ENCODE data around the gene CD8B2. TPM values are rescaled to one million over a fixed set of nuclear protein-coding genes. Genes with fewer than 3 reads are reported as not detected.

The CD8B2 gene
- total RNA-seq, 1 experiment from 2014 or later: not detected

DNA sequence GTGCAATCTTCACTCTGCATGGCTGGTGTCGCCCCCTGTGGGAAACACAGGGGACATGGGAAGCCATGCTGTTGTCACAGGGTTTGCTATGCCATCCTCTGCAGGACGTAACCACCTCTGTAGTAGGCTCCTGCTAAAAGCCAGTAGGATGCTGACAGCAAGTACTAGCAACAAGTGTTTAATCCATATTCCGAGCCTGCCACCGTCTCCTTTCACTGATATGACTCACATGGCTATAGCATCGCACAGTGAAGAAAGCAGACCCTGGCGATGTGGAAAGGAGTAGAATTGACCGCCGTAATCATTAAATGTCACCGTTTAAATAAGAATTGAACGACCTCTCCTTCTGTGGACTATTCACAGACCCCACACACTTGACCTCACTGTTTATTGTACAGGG is 57.8 kb downstream of the CD8B2 start (continued):
- TF ChIP-seq, protein P1, sequence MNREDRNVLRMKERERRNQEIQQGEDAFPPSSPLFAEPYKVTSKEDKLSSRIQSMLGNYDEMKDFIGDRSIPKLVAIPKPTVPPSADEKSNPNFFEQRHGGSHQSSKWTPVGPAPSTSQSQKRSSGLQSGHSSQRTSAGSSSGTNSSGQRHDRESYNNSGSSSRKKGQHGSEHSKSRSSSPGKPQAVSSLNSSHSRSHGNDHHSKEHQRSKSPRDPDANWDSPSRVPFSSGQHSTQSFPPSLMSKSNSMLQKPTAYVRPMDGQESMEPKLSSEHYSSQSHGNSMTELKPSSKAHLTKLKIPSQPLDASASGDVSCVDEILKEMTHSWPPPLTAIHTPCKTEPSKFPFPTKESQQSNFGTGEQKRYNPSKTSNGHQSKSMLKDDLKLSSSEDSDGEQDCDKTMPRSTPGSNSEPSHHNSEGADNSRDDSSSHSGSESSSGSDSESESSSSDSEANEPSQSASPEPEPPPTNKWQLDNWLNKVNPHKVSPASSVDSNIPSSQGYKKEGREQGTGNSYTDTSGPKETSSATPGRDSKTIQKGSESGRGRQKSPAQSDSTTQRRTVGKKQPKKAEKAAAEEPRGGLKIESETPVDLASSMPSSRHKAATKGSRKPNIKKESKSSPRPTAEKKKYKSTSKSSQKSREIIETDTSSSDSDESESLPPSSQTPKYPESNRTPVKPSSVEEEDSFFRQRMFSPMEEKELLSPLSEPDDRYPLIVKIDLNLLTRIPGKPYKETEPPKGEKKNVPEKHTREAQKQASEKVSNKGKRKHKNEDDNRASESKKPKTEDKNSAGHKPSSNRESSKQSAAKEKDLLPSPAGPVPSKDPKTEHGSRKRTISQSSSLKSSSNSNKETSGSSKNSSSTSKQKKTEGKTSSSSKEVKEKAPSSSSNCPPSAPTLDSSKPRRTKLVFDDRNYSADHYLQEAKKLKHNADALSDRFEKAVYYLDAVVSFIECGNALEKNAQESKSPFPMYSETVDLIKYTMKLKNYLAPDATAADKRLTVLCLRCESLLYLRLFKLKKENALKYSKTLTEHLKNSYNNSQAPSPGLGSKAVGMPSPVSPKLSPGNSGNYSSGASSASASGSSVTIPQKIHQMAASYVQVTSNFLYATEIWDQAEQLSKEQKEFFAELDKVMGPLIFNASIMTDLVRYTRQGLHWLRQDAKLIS (CRISPR knock-in tag; IDR thresholded peaks at IDR 0.05; ENCODE audit: borderline replicate concordance): no peak
- TF ChIP-seq NR1H2 (CRISPR knock-in tag; IDR thresholded peaks at IDR 0.05): no peak
- TF ChIP-seq JAZF1 (CRISPR knock-in tag; IDR thresholded peaks at IDR 0.05): no peak
- TF ChIP-seq HMGA2 (CRISPR knock-in tag; IDR thresholded peaks at IDR 0.05): no peak
- TF ChIP-seq FOXK1 (CRISPR knock-in tag; IDR thresholded peaks at IDR 0.05): no peak
- TF ChIP-seq, protein P2, sequence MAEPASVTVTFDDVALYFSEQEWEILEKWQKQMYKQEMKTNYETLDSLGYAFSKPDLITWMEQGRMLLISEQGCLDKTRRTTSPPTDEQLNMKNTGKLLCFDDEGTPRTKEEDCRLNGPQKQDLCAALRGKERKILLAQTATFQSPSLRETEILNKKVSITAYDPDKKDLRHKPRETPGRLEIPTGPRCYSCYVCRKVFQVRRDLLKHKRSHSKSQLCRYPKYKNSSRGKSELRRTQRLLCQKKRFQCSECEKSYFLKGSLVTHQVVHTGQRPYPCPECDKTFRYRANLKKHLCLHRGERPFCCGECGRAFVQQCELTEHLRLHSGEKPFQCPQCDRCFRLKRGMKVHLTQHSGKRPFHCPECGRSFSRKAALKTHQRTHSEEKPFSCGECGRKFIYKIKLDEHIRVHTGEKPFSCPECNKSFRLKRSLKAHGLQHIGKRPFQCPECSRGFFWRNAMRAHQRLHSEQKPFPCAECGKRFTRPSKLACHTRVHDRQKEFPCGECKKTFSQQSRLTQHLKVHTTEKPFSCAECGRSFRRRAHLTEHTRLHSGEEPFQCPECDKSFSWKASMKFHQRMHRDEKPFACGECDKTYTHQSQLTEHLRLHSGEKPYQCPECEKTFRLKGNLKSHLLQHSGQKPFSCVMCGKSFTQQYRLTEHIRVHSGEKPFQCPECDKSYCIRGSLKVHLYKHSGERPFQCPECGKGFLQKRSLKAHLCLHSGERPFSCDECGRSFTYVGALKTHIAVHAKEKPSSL (CRISPR knock-in tag; conservative IDR thresholded peaks at IDR 0.05): no peak
- TF ChIP-seq CBFB (CRISPR knock-in tag; IDR thresholded peaks at IDR 0.05; ENCODE audit: low read depth): no peak
- no peak for TF ChIP-seq CREB1 (CRISPR knock-in tag; IDR thresholded peaks at IDR 0.05)
- TF ChIP-seq ATF1 (CRISPR knock-in tag; IDR thresholded peaks at IDR 0.05): no peak

DNA sequence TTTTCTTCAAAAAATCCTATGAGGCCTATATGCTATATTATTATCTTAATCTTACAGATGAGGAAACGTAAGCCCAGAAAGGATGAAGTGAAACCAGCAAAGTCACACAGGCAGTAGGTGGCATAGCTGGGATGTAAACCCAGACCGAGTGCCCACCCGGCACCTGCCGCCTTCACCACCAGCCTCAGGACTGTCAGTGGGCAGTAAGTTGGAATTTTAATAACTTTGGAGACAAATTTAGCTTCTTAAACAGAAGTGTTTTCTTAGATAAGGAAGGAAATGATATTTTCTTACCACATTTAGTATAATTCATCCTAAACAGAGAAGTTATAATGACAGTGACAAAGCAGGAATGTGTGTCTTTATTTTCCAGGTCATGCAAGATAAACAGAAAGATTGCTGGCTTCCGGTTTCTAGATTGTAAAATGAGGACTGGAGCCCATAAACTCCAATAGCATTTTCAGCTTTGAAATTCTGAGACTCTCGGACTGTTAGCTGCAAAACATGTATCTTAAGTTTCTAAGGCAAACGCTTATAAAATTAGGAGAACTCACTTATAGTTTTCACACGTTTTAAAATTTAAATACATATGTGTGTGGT is 59.3 kb downstream of the CD8B2 start:
- TF ChIP-seq SMAD3 (CRISPR knock-in tag; IDR thresholded peaks at IDR 0.05; ENCODE audit: borderline replicate concordance): no peak
- TF ChIP-seq ELF4 (CRISPR knock-in tag; IDR thresholded peaks at IDR 0.05; ENCODE audit: low read depth): no peak
- no peak for TF ChIP-seq IRF2 (CRISPR knock-in tag; IDR thresholded peaks at IDR 0.05; ENCODE audit: borderline replicate concordance, low read depth)
- no peak for TF ChIP-seq FOXP1 (CRISPR knock-in tag; IDR thresholded peaks at IDR 0.05; ENCODE audit: borderline replicate concordance)
- TF ChIP-seq, protein P3, sequence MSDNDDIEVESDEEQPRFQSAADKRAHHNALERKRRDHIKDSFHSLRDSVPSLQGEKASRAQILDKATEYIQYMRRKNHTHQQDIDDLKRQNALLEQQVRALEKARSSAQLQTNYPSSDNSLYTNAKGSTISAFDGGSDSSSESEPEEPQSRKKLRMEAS (CRISPR knock-in tag; IDR thresholded peaks at IDR 0.05): no peak
- TF ChIP-seq, protein P4, sequence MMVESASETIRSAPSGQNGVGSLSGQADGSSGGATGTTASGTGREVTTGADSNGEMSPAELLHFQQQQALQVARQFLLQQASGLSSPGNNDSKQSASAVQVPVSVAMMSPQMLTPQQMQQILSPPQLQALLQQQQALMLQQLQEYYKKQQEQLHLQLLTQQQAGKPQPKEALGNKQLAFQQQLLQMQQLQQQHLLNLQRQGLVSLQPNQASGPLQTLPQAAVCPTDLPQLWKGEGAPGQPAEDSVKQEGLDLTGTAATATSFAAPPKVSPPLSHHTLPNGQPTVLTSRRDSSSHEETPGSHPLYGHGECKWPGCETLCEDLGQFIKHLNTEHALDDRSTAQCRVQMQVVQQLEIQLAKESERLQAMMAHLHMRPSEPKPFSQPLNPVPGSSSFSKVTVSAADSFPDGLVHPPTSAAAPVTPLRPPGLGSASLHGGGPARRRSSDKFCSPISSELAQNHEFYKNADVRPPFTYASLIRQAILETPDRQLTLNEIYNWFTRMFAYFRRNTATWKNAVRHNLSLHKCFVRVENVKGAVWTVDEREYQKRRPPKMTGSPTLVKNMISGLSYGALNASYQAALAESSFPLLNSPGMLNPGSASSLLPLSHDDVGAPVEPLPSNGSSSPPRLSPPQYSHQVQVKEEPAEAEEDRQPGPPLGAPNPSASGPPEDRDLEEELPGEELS (CRISPR knock-in tag; IDR thresholded peaks at IDR 0.05): no peak
- no peak for TF ChIP-seq ZNF219 (CRISPR knock-in tag; IDR thresholded peaks at IDR 0.05; ENCODE audit: borderline replicate concordance)
- TF ChIP-seq SOX15 (CRISPR knock-in tag; IDR thresholded peaks at IDR 0.05): no peak
- TF ChIP-seq, protein P5, sequence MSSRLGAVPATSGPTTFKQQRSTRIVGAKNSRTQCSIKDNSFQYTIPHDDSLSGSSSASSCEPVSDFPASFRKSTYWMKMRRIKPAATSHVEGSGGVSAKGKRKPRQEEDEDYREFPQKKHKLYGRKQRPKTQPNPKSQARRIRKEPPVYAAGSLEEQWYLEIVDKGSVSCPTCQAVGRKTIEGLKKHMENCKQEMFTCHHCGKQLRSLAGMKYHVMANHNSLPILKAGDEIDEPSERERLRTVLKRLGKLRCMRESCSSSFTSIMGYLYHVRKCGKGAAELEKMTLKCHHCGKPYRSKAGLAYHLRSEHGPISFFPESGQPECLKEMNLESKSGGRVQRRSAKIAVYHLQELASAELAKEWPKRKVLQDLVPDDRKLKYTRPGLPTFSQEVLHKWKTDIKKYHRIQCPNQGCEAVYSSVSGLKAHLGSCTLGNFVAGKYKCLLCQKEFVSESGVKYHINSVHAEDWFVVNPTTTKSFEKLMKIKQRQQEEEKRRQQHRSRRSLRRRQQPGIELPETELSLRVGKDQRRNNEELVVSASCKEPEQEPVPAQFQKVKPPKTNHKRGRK (CRISPR knock-in tag; IDR thresholded peaks at IDR 0.05; ENCODE audit: borderline replicate concordance): no peak
- TF ChIP-seq HMGA2 (CRISPR knock-in tag; IDR thresholded peaks at IDR 0.05): no peak
- TF ChIP-seq, protein P6, sequence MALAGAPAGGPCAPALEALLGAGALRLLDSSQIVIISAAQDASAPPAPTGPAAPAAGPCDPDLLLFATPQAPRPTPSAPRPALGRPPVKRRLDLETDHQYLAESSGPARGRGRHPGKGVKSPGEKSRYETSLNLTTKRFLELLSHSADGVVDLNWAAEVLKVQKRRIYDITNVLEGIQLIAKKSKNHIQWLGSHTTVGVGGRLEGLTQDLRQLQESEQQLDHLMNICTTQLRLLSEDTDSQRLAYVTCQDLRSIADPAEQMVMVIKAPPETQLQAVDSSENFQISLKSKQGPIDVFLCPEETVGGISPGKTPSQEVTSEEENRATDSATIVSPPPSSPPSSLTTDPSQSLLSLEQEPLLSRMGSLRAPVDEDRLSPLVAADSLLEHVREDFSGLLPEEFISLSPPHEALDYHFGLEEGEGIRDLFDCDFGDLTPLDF (CRISPR knock-in tag; IDR thresholded peaks at IDR 0.05): no peak
- TF ChIP-seq NFE2L1 (CRISPR knock-in tag; IDR thresholded peaks at IDR 0.05): no peak
- TF ChIP-seq ZNF263 (CRISPR knock-in tag; IDR thresholded peaks at IDR 0.05; ENCODE audit: low read depth): no peak
- no peak for TF ChIP-seq GABPB1 (CRISPR knock-in tag; IDR thresholded peaks at IDR 0.05)
- TF ChIP-seq, protein P7, sequence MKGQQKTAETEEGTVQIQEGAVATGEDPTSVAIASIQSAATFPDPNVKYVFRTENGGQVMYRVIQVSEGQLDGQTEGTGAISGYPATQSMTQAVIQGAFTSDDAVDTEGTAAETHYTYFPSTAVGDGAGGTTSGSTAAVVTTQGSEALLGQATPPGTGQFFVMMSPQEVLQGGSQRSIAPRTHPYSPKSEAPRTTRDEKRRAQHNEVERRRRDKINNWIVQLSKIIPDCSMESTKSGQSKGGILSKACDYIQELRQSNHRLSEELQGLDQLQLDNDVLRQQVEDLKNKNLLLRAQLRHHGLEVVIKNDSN (CRISPR knock-in tag; IDR thresholded peaks at IDR 0.05): no peak
- TF ChIP-seq, protein P8, sequence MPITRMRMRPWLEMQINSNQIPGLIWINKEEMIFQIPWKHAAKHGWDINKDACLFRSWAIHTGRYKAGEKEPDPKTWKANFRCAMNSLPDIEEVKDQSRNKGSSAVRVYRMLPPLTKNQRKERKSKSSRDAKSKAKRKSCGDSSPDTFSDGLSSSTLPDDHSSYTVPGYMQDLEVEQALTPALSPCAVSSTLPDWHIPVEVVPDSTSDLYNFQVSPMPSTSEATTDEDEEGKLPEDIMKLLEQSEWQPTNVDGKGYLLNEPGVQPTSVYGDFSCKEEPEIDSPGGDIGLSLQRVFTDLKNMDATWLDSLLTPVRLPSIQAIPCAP (CRISPR knock-in tag; IDR thresholded peaks at IDR 0.05): no peak
- CTCF ChIA-PET: interaction anchor here (0.6 to 2.0 kb wide), 4 partner anchors 16 to 314 kb away, joined by 3 to 10 read pairs (median 6); no protein-coding TSS in a partner anchor

More for the DNA sequence above, 59.3 kb downstream of the CD8B2 start:
- no peak overlapping the region for H3K4me3 Mint-ChIP-seq
- no peaks in the 10 kb centered on the region for H3K4me1 Mint-ChIP-seq
- POLR2A ChIA-PET: no interaction called here
- H3K36me3 Mint-ChIP-seq: no peaks in the 10 kb centered on the region
- H3K9me3 Mint-ChIP-seq: no peaks in the 10 kb centered on the region; the same call in 1 of the 2 replicates
- DNase-seq (ENCODE audit: low spot score) (no peak), ATAC-seq (no peak)
- no peaks in the 10 kb centered on the region for H3K27me3 Mint-ChIP-seq (ENCODE audit: low read depth)
- no peak overlapping the region for H3K27ac Mint-ChIP-seq
